GM19023 (cell line): ENCODE data around the gene LGALS7B.
"Not testable (repeated sequence)": the region's sequence is repeated elsewhere in the genome, so short reads cannot be mapped to it uniquely, and the experiment has no call there.

Source experiments
- ATAC-seq: cut with Tn5 transposase; IDR thresholded peaks from one replicate; pipeline ENCODE4 v1.9.1; 2021; ENCODE audit warnings: mild to moderate bottlenecking, moderate library complexity; ENCODE audit not compliant: unreplicated experiment

Gene LGALS7B

GRCh38 chr19:38788478-38789243, at the start of gene LGALS7B:
TSS of gene LGALS7B (plus strand) at chr19:38789200. CDS start at chr19:38789227, 27 bp downstream.
- ATAC-seq = no peak

DNA sequence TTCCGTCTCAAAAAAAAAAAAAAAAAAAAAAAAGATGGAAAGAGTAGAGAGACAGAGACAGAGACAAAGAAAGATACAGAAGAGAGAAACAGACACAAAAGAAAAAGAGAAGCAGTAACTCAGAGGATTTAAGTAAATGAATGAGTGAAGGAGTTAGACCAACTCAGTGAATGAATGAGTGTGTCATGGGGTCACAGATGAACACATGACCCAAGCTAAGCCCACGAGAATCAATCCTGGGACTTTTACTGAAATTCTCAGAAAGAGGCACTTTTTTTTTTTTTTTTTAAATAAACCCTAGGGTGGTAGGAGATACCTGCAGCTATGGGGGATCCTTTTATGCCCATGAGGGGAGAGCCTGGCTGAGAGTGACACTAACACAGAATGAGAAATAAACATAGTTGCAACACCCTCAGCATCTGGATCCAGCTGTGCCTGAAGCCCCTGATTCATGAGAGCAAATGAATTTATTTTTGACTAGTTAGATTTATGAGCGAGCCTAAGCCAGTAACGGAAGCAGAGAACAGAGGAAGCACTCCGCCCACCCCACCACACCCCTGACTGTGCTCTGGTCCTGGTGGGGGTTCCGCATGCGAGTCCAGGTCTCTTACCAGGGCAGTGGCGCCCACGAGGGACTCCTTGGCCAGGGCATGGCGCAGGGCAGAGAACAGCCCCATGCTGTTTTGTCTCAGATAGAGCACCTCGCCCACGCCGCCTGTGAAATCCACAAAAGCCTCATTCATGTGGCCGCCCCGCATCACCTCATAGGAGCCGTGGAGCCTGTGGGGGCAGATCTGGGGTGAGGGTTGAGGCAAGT, 49.4 kb upstream of the LGALS7B start:
- no peak for ATAC-seq

DNA sequence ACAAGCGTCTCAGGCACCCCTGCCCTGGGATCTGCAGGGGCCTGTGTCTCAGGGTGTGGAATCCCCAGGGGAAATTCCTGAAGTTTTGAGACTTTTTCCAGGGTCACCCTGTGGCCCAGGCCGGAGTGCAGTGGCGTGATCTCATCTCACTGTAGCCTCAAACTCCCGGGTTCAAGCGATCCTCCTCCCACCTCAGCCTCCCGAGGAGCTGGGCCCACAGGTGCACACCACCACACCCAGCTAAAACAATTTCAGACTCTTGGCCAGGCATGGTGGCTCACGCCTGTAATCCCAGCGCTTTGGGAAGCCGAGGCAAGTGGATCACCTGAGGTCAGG, 48.8 kb upstream of the LGALS7B start:
- no peak for ATAC-seq

DNA sequence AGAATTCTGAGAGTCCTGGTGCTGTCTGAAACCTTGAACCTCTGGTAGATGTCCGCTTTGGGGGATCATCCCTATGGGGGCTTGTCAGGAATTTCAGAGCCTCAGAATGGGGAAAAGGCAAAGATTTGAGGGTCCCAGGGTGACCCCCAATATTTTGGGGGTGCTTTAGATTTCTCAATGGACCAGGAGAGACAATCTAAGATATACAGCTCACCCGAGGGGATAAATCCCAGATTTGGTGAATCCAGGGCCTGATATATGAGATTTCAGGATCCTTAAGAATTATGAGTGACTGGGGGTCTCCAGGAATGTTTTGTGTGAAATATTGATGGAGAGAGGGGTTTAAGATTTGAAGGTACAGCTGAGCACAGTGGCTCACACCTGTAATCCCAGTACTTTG, 48.1 kb upstream of the LGALS7B start:
- no peak for ATAC-seq

DNA sequence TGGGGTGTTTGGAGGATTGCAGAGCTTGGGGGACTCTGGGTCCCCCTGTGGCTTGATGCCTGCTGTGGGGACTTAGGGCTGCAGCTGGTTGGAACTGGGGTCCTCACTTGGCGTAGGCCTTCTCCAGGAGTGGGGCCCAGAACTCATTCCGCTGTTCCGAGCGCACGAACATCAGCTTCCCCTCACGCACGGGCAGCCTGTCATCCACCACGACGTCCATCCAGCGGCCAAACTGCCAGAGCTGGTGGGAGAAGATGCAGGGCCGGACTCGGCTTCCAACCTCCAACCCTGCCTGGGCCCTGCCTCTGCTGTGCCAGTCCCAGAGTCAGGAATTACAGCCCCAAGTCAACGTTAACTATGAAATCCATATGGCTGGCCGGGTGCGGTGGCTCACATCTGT, 47.3 kb upstream of the LGALS7B start:
- ATAC-seq = no peak

DNA sequence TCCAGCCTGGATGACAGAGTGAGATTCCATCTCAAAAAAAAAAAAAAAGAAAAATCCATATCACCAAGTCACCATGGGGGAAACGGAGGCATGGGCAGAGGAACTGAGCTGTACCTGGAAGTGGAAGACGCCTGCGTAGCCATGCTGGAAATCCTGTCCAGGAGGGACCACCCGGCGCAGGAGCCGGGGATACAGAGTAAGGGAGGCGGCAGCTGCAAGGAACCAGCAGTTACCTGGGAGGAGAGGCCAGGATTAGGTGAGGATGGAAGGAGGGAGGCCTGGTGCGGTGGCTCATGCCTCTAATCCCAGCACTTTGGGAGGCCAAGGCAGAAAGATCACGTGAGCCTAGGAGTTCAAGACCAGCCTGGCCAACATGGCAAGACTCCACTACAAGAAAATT, 46.7 kb upstream of the LGALS7B start:
- no peak for ATAC-seq

DNA sequence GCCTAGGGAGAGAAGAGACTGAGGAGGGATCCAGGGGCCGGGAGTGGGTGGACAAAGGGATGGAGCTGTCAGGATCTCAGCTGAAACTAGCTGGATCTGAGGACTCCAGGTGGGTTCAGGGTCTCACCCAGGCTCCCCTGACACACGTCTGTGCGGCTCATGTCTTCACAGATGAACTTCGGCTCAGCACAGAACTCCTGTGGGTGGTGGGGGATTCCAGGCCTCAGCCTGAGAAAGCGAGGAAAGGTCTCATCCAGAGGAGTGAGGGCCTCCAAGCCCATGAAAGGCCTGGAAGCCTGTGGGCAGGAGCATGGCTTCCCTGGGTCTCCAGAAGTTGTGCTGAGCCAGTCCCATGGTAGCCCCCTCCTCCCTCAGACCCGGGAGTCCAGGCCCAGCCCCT, 46.1 kb upstream of the LGALS7B start:
- ATAC-seq = no peak

DNA sequence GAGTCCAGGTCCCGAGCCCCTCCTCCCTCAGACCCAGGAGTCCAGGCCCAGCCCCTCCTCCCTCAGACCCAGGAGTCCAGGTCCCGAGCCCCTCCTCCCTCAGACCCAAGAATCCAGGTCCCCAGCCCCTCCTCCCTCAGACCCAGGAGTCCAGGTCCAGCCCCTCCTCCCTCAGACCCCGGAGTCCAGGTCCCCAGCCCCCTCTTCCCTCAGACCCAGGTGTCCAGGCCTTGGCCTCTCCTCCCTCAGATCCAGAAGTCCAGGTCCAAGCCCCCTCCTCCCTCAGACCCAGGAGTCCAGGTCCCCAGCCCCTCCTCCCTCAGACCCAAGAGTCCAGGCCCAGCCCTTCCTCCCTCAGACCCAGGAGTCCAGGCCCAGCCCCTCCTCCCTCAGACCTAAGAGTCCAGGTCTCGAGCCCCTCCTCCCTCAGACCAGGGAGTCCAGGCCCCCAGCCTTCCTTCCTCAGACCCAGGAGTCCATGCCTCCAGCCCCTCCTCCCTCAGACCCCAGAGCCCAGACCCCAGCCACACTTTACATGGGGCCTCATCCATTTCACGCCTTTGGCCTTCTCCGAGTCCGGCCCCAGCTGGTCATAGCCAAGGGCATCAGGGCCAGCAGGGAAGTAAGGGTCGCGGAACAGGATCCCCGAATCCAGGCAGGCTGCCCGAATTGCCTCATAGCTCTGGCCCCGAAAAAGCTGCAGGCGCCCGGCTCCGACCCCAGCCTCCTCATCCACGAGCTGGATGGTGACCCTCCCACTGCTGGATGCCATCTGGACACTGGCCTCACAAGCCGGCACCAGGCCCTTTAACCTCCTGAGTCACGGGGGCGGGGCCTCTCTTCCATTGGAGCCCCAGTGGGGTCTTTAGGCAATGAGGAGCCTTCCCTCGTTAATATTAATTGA, 45.4 kb upstream of the LGALS7B start:
- no peak for ATAC-seq

DNA sequence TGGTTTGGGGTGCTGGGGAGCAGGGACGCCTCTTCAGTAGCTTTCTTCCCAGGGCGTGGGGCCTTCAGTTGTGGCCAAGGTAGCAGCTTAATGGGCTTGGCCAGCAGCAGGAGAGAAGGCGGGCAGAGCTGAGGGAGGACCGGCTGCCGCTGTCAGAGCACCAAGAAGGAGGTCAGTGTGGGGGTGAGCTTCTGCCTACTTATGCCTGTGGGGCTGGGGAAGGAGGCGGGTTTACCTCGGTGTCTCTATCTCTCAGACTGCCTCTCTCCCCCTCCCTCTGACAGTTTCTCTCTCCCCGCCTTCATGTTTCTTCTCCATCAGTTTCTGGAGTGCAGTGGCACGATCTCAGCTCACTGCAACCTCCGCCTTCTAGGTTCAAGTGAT, 44.7 kb upstream of the LGALS7B start, which contains the start of gene CAPN12:
CAPN12 (minus strand) TSS at position 177 of the 384 bp plus-strand sequence. CDS start 309 bp downstream, outside the sequence.
- ATAC-seq = no peak

DNA sequence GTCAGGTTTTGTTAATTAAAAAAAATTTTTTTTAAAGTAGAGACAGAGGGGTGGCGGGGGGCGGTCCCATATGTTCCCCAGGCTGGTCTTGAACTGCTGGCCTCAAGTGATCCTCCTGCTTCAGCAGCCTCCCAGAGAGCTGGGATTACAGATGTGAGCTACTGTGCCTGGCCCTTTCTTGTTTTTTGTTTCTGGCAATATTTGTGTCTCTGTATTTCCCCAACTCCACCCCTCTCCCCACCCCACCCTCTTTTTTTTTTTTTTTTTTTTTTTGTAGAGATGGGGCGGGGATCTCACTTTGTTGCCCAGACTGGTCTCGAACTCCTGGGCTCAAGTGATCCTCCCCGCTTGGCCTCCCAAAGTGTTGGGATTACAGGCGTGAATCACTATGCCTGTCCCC, 44.1 kb upstream of the LGALS7B start:
- no peak for ATAC-seq

GRCh38 chr19:38745316-38745715, 43.7 kb upstream of the LGALS7B start:
- ATAC-seq = no peak

DNA sequence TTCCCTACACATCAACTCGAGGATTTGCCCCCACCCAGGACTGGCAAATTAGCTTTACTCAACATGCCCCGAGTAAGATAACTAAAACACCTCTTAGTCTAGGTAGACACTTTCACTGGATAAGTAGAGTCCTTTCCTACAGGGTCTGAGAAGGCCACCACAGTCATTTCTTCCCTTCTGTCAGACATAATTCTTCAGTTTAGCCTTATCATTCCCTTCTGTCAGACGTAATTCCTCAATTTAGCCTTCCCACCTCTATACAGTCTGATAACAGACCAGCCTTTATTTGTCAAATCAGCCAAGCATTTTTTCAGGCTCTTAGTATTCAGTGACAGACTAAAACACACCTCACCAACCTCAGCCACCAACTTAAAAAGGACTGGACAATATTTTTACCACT, 35.2 kb upstream of the LGALS7B start:
- ATAC-seq = not testable (repeated sequence)

DNA sequence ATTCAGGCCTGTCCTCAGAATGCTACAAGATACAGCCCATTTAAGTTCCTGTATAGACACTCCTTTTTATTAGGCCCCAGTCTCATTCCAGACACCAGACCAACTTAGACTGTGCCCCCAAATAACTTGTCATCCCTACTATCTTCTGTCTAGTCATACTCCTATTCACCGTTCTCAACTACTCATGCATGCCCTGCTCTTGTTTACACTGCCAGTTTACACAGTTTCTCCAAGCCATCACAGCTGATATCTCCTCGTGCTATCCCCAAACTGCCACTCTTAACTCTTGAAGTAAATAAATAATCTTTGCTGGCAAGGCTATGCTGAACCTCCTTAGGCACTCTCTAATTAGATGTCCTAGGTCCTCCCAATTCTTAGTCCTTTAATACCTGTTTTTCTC, 34.8 kb upstream of the LGALS7B start:
- ATAC-seq = not testable (repeated sequence)

DNA sequence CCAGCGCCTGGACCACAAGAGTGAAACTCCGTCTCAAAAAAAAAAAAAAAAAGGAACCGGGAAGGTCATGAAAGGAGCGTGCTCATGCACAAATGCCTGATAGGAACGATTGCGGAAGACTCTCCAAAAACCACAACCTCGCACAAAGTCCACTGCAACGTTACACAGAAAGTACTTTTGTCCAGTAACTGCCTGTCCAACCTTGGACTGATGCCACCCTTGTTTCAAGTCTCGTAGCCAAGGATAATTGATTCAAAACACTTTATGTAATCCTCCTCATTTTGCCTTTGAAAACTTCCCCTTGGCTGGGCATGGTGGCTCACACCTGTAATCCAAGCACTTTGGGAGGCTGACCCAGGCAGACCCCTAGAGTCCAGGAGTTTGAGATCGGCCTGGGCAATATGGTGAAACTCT, 29.4 kb upstream of the LGALS7B start:
- ATAC-seq = no peak

- ATAC-seq = not testable (repeated sequence)
Observed at GRCh38 chr19:38760805-38761517, 28.0 kb upstream of the LGALS7B start.

DNA sequence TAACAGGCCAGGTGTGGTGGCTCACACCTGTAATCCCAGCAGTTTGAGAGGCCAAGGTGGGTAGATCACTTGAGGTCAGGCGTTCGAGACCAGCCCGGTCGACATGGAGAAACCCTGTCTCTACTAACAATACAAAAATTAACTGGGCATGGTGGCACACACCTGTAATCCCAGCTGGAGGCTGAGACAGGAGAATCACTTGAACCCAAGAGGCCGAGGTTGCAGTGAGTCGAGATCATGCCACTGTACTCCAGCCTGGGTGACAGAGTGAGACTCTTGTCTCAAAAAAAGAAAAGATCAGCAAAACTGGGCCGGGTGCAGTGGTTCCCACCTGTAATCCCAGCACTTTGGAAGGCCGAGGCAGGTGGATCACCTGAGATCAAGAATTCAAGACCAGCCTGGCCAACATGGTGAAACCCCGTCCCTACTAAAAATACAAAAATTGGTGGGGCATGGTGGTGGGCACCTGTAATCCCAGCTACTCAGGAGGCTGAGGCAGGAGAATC, 27.1 kb upstream of the LGALS7B start:
- ATAC-seq = not testable (repeated sequence)

DNA sequence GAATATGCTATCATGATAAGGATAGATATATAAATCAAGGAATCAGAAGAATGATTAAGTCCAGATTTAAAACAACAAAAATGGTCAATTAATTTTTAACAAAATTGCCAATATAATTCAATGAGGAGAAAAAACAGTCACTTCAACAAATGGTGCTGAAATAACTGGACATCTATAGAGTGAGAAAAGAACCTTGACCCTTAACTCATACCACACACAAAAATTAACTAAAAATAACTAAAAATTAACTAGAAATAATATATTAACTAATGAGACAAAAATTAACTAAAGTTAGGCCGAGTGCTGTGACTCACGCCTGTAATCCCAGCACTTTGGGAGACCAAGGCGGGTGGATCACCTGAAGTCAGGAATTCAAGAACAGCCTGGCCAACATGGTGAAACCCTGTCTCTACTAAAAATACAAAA, 25.2 kb upstream of the LGALS7B start:
- no peak for ATAC-seq

- no peak for ATAC-seq
Observed at GRCh38 chr19:38765214-38765613, 23.8 kb upstream of the LGALS7B start.

- no peak for ATAC-seq
Observed at GRCh38 chr19:38766276-38767047, 22.5 kb upstream of the LGALS7B start.
